H9 (cell line): Measurements from ENCODE around the gene TPPP2. TPM values are rescaled to one million over a fixed set of nuclear protein-coding genes. Genes with fewer than 3 reads are reported as not detected.

Experiments used
- DNase-seq: peaks from one replicate; pipeline ENCODE4 v3.0.0-alpha.2; 2017
- H2AFZ ChIP-seq: one replicate; pipeline ENCODE4 v1.6.1; 2013; ENCODE audit warnings: mild to moderate bottlenecking, low read length, control low read depth, moderate library complexity
- H2AK5ac ChIP-seq: 2 replicates; pipeline ENCODE4 v1.6.1; 2013; ENCODE audit warnings: low read length, control low read depth, mixed read lengths; ENCODE audit not compliant: insufficient read length
- H2BK120ac ChIP-seq: one replicate; pipeline ENCODE4 v1.6.1; 2013; ENCODE audit warnings: low read depth, mild to moderate bottlenecking, low read length, control low read depth, inconsistent platforms; ENCODE audit not compliant: poor library complexity, severe bottlenecking
- H2BK12ac ChIP-seq: 2 replicates; pipeline ENCODE4 v1.6.1; 2013; ENCODE audit warnings: low read length, control low read depth, mixed read lengths, low read depth; ENCODE audit not compliant: insufficient read length
- H2BK15ac ChIP-seq: 2 replicates; pipeline ENCODE4 v1.6.1; 2013; ENCODE audit warnings: low read depth, low read length, control low read depth
- H2BK20ac ChIP-seq: one replicate; pipeline ENCODE4 v1.6.1; 2013; ENCODE audit warnings: low read depth, mild to moderate bottlenecking, low read length, control low read depth, inconsistent platforms; ENCODE audit not compliant: poor library complexity, severe bottlenecking
- H2BK5ac ChIP-seq: 2 replicates; pipeline ENCODE4 v1.6.1; 2013; ENCODE audit warnings: low read length, control low read depth, mixed read lengths; ENCODE audit not compliant: insufficient read length
- H3K14ac ChIP-seq: 2 replicates; pipeline ENCODE4 v1.6.1; 2013; ENCODE audit warnings: low read length, control low read depth; ENCODE audit not compliant: insufficient read depth
- H3K18ac ChIP-seq: 2 replicates; pipeline ENCODE4 v1.6.1; 2013; ENCODE audit warnings: low read depth, mild to moderate bottlenecking, mixed read lengths, low read length, control low read depth; ENCODE audit not compliant: insufficient read length
- H3K23ac ChIP-seq: 2 replicates; pipeline ENCODE4 v1.6.1; 2013; ENCODE audit warnings: low read length, control low read depth, mixed read lengths, low read depth; ENCODE audit not compliant: insufficient read length
- H3K23me2 ChIP-seq: 2 replicates; pipeline ENCODE4 v1.6.1; 2013; ENCODE audit warnings: low read depth, mild to moderate bottlenecking, mixed read lengths, low read length, control low read depth; ENCODE audit not compliant: insufficient read length, poor library complexity, severe bottlenecking
- H3K27ac ChIP-seq: 2 replicates; pipeline ENCODE4 v1.5.1; 2013; ENCODE audit warnings: low read length, control low read depth, mixed read lengths, low read depth; ENCODE audit not compliant: insufficient read length
- H3K27me3 ChIP-seq: 2 replicates; pipeline ENCODE4 v1.6.1; 2013; ENCODE audit warnings: low read length, control low read depth, inconsistent platforms; ENCODE audit not compliant: insufficient read depth
- H3K4ac ChIP-seq: 2 replicates; pipeline ENCODE4 v1.6.1; 2013; ENCODE audit warnings: low read depth, mild to moderate bottlenecking, control low read depth, inconsistent platforms, low read length, moderate library complexity
- H3K4me1 ChIP-seq: 2 replicates; pipeline ENCODE4 v1.6.1; 2013; ENCODE audit warnings: low read length, control low read depth, inconsistent platforms; ENCODE audit not compliant: insufficient read depth
- H3K4me2 ChIP-seq: 2 replicates; pipeline ENCODE4 v1.6.1; 2013; ENCODE audit warnings: low read length, control low read depth, mixed read lengths; ENCODE audit not compliant: insufficient read length, insufficient read depth
- H3K56ac ChIP-seq: 2 replicates; pipeline ENCODE4 v1.6.1; 2013; ENCODE audit warnings: low read depth, mild to moderate bottlenecking, mixed read lengths, low read length, control low read depth; ENCODE audit not compliant: insufficient read length
- H3K79me1 ChIP-seq: 2 replicates; pipeline ENCODE4 v1.6.1; 2013; ENCODE audit warnings: low read depth, mild to moderate bottlenecking, moderate library complexity, low read length, control low read depth, inconsistent platforms; ENCODE audit not compliant: insufficient read depth, poor library complexity, severe bottlenecking
- H3K79me2 ChIP-seq: 2 replicates; pipeline ENCODE4 v1.6.1; 2013; ENCODE audit warnings: low read length, control low read depth, inconsistent platforms; ENCODE audit not compliant: insufficient read depth
- H3K9ac ChIP-seq: 2 replicates; pipeline ENCODE4 v1.6.1; 2013; ENCODE audit warnings: low read length, control low read depth, mixed read lengths; ENCODE audit not compliant: insufficient read length; ENCODE audit errors: extremely low read depth
- H3K9me3 ChIP-seq: one replicate; pipeline ENCODE4 v1.6.1; 2013; ENCODE audit warnings: low read depth, low read length, inconsistent platforms; ENCODE audit not compliant: control insufficient read depth
- H3T11ph ChIP-seq: one replicate; pipeline ENCODE4 v1.6.1; 2013; ENCODE audit warnings: mild to moderate bottlenecking, low read length, control low read depth, inconsistent platforms
- H4K20me1 ChIP-seq: one replicate; pipeline ENCODE4 v1.6.1; 2013; ENCODE audit not compliant: control insufficient read depth, insufficient read length, insufficient read depth
- H4K5ac ChIP-seq: 2 replicates; pipeline ENCODE4 v1.6.1; 2013; ENCODE audit warnings: low read depth, mild to moderate bottlenecking, mixed read lengths, low read length, control low read depth; ENCODE audit not compliant: insufficient read length
- H4K8ac ChIP-seq: replicated peaks from 2 replicates; pipeline ENCODE4 v1.6.1; 2013; ENCODE audit warnings: low read length, control low read depth, mixed read lengths, low read depth; ENCODE audit not compliant: insufficient read length
- H4K91ac ChIP-seq: 2 replicates; pipeline ENCODE4 v1.6.1; 2013; ENCODE audit warnings: low read depth, mild to moderate bottlenecking, moderate library complexity, mixed read lengths, low read length, control low read depth; ENCODE audit not compliant: insufficient read length
- H3K27ac Mint-ChIP-seq, 3 experiments: 2 replicates in 2 of 3; 3 replicates in 1 of 3; pipeline ENCODE4 v1.8.0; 2020 to 2021; ENCODE audit warnings: mixed read lengths in 3 of 3, mild to moderate bottlenecking in 1 of 3, moderate library complexity in 1 of 3
- H3K27me3 Mint-ChIP-seq: 2 replicates; pipeline ENCODE4 v1.8.0; 2021; ENCODE audit warnings: low read depth, mild to moderate bottlenecking, moderate library complexity, mixed read lengths
- H3K36me3 Mint-ChIP-seq, 3 experiments: 2 replicates in 2 of 3; 3 replicates in 1 of 3; pipeline ENCODE4 v1.8.0; 2020 to 2021; ENCODE audit warnings: low read depth in 3 of 3, mixed read lengths in 3 of 3; ENCODE audit not compliant: insufficient read depth in 1 of 3
- H3K4me1 Mint-ChIP-seq, 2 experiments: 2 replicates each; pipeline ENCODE4 v1.8.0; 2020; ENCODE audit warnings: mixed read lengths in 2 of 2
- H3K4me3 Mint-ChIP-seq, 2 experiments: 2 replicates in 1 of 2; 3 replicates in 1 of 2; pipeline ENCODE4 v1.8.0; 2020 to 2021; ENCODE audit warnings: mild to moderate bottlenecking in 2 of 2, mixed read lengths in 2 of 2, moderate library complexity in 1 of 2
- H3K9me3 Mint-ChIP-seq, 2 experiments: 2 replicates in 1 of 2; 3 replicates in 1 of 2; pipeline ENCODE4 v1.8.0; 2020; ENCODE audit warnings: mild to moderate bottlenecking in 2 of 2, mixed read lengths in 2 of 2, moderate library complexity in 1 of 2
- WGBS: extraction: QIAGEN DNeasy Blood & Tissue Kit; methylation state at CpG from one replicate; pipeline ENCODE4 v1.1.7; 2013; ENCODE audit warnings: missing lambda C conversion rate, low lambda C conversion rate, mixed read lengths; ENCODE audit not compliant: insufficient read length; ENCODE audit errors: extremely low coverage; 5-methylcytosine and 5-hydroxymethylcytosine counted together
- total RNA-seq: library from RNA; stranded (reverse); gene quantifications from 2 replicates; pipeline ENCODE4 v1.2.1, GENCODE V29; 2021
- TF ChIP-seq, protein P1 (sequence below): fragments of 200-600 bp; sonication (generic); conservative IDR thresholded peaks from 3 replicates; pipeline ENCODE4 v1.8.0; 2021; ENCODE audit warnings: antibody characterized with exemption, mild to moderate bottlenecking

TPPP2 gene
- total RNA-seq, 1 experiment from 2014 or later: not detected

DNA sequence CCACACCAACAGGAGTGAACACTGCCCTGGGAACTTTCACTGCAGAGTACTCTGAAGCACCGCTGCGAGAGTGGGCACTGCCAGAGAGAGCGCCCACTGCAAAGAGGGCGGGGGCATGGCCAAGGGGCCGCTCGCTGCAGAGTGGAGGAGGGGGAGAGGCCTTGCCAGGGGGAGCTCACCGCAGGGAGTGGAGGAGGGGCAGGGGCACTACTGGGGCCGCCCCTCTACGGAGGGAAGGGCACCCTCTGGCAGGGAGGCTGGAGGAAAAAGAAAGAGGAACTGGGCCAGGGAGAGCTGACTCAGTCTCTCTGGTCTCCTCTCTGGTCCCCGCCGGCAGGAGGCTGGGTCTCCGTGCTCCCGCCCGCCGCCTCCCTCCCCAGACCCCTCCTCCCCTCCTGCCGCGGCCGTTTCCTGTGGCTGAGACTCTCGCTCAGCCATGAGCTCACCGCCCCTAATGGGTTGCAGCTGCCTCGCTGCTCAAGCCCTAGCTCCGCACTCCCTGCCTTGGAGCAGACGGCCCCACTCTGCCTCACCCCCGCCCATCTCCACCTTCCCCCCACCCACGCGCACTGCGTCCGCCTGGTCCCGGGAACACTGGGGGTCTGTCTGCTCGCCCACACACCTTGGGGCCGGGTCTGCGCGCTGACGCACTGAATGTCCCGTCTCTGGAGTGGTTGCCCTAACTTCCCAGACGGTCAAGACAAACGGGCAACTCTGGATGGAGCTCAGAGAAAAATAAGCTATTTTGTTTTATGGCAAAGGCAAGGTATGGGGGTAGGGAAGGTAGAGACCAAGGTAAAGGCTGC, 41.4 kb downstream of the TPPP2 start:
- Histone ChIP-seq H3K27ac (no peak overlapping the region), H3K4ac (no peak overlapping the region), H3K9ac (peak overlapping the region; percentile 39), H3K79me1 (no peaks in the 10 kb centered on the region), H3K4me2 (peak overlapping the region; percentile 76), H3K23ac (no peak overlapping the region), H3T11ph (no peak overlapping the region), H2AK5ac (no peak overlapping the region), H4K5ac (no peak overlapping the region), H3K27me3 (no peaks in the 10 kb centered on the region), H2BK5ac (no peak overlapping the region), H3K18ac (peak overlapping the region; percentile 31), H2BK20ac (no peak overlapping the region), H3K23me2 (peaks cover 31% of the 10 kb centered on the region), H3K79me2 (no peaks in the 10 kb centered on the region), H3K9me3 (no peaks in the 10 kb centered on the region), H4K20me1 (no peaks in the 10 kb centered on the region), H3K14ac (peak overlapping the region; percentile 49; the same call in 1 of the 2 replicates), H2BK12ac (no peak overlapping the region), H4K8ac (no peak overlapping the region), H2AFZ (no peak overlapping the region), H3K56ac (no peak overlapping the region), H2BK120ac (no peak overlapping the region), H4K91ac (no peak overlapping the region), H2BK15ac (no peak overlapping the region), H3K4me1 (peaks cover 4% of the 10 kb centered on the region; the same call in 1 of the 2 replicates)
- Mint-ChIP-seq H3K4me1 (peaks cover 26 to 30% of the 10 kb centered on the region in 2 experiments), H3K27ac (peak overlapping the region; percentile 95 to 98 (median 95)), H3K4me3 (peak overlapping the region; percentile 88 to 96), H3K9me3 (no peaks in the 10 kb centered on the region), H3K27me3 (peaks cover 16% of the 10 kb centered on the region), H3K36me3 (peaks cover 29 to 43% (median 37%) of the 10 kb centered on the region in 3 experiments)
- WGBS: no CpG with 5 or more reads among the region's 37 CpGs
- peak; percentile 92 for DNase-seq
- TF ChIP-seq, protein P1, sequence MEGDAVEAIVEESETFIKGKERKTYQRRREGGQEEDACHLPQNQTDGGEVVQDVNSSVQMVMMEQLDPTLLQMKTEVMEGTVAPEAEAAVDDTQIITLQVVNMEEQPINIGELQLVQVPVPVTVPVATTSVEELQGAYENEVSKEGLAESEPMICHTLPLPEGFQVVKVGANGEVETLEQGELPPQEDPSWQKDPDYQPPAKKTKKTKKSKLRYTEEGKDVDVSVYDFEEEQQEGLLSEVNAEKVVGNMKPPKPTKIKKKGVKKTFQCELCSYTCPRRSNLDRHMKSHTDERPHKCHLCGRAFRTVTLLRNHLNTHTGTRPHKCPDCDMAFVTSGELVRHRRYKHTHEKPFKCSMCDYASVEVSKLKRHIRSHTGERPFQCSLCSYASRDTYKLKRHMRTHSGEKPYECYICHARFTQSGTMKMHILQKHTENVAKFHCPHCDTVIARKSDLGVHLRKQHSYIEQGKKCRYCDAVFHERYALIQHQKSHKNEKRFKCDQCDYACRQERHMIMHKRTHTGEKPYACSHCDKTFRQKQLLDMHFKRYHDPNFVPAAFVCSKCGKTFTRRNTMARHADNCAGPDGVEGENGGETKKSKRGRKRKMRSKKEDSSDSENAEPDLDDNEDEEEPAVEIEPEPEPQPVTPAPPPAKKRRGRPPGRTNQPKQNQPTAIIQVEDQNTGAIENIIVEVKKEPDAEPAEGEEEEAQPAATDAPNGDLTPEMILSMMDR: 0 out of 3 replicates have a peak, but pooled peaks have one; percentile 7
